OCI-LY3 (cell line): ENCODE data around the gene SAFB2.

Experiments used
- EZH2phosphoT487 ChIP-seq: fragments of 200-600 bp; shearing (Covaris generic); IDR thresholded peaks from 2 replicates; pipeline ENCODE4 v1.6.1; 2018; ENCODE audit warnings: antibody characterized with exemption, mixed run types, low read depth
- TF ChIP-seq, protein P1 (sequence below): fragments of 200-600, 300-600 bp; sonication (generic); IDR thresholded peaks from 2 replicates; pipeline ENCODE4 v1.5.1; 2014; ENCODE audit warnings: antibody characterized with exemption, low read length, low read depth

- TF ChIP-seq, protein P1, sequence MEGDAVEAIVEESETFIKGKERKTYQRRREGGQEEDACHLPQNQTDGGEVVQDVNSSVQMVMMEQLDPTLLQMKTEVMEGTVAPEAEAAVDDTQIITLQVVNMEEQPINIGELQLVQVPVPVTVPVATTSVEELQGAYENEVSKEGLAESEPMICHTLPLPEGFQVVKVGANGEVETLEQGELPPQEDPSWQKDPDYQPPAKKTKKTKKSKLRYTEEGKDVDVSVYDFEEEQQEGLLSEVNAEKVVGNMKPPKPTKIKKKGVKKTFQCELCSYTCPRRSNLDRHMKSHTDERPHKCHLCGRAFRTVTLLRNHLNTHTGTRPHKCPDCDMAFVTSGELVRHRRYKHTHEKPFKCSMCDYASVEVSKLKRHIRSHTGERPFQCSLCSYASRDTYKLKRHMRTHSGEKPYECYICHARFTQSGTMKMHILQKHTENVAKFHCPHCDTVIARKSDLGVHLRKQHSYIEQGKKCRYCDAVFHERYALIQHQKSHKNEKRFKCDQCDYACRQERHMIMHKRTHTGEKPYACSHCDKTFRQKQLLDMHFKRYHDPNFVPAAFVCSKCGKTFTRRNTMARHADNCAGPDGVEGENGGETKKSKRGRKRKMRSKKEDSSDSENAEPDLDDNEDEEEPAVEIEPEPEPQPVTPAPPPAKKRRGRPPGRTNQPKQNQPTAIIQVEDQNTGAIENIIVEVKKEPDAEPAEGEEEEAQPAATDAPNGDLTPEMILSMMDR = no peak
- TF ChIP-seq EZH2phosphoT487 = no peak
Observed at GRCh38 chr19:5559804-5560133, 62.8 kb downstream of the SAFB2 start.
